Stimulated activated CD8-positive, alpha-beta memory T cell treated with anti-CD3 and anti-CD28 coated beads, Interleukin-4, amount 100 ng/mL, for 1 hour (primary cell): ENCODE data around the gene PTP4A2.

ENCODE experiments used
- DNase-seq, 2 donors: peaks; one replicate each; pipeline ENCODE4 v3.0.0-alpha.2; 2020; ENCODE audit warnings: low read depth in 2 of 2, low spot score in 1 of 2

The PTP4A2 gene

DNA sequence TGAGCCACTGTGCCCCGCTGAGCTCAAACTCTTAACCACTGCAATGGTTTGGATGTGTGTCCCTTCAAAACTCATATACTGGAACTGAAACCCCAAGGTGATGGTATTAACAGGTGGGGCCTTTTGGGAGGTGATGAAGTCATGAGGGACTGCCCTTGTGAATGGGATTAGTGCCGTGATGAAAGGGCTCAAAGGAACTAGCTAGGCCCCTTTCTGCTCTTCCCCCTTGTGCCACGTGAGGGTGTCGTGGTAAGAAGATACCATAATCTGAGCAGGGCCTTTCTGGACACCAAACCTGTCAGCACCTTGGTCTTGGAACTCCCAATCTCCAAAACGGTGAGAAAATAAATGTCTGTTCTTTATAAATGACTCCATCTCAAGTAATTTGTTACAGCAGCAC, 76.8 kb downstream of the PTP4A2 start:
- no peak for DNase-seq

DNA sequence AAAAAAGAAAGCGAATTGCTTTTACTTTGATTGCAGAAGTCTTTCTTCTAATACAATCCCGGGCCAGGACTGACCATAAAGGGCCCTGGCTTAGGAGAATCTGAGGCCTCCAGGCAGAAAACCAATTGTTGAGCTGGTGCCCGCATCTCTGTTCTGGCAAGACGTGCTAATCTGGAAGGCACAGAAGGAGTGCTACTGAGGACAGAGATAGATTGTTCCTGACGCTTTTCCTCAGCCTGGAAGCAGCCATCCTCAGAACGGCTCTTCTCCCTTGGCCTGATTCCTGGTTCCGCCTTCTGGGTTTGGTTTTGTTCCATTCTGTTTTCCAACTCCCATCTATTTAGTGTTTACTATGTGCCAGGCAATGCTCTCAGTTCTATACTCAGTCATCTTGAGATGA, 77.6 kb downstream of the PTP4A2 start:
- no peak for DNase-seq

DNA sequence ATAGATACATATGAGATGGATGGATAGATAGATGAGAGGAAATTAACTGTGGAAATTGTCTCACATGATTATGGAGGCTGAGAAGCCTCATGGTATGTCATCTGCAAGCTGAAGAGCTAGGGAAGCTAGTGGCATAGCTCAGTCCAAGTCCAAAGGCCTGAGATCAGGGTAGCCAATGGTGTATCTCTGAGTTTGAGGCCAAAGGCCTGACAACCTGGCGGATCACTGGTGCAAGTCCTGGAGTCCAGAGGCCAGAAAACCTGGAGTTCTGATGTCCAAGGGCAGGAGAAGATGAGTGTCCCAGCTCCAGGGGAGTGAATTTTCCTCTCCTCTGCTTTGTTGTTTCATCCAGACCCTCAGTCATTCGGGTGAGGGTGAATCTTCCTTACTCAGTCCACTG, 78.4 kb downstream of the PTP4A2 start:
- DNase-seq, result no peak

DNA sequence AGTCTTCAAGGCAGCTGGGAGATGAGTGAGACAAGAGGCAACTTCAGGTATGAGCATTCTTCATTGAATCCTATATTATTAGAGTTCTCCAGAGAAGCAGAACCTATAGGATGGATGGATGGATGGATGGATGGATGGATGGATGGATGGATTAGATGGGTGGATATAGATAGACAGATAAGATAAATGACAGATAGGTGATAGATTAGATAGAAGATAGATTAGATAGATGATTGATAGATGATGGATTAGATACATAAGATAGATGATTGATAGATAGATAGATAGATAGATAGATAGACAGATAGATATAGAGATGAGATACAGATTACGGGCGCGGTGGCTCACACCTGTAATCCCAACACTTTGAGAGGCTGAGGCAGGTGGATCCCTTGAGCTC, 79.1 kb downstream of the PTP4A2 start:
- no peak for DNase-seq

DNA sequence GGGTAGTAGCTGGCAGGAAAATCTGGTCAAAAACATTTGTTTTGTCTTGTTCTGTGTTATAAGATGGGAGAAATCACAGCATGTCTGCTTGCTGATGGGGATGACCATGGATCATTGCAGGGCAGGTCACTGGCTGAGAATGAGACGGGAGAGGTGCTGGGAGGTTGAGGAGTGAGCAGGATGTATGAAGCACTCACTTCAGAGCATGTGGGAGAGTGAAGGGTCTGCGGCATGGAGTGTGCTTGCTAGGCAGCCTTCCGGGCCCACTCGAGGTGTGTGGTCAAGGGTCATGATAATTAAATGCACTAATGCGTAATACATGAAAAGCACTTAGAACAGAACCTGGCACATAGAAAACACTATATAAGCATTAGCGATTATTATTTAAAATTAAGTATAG, 80.3 kb downstream of the PTP4A2 start:
- DNase-seq, result no peak
